ENCODE data around the gene NPIPA5. TPM values are rescaled to one million over a fixed set of nuclear protein-coding genes. Genes with fewer than 3 reads are reported as not detected.
"Not testable (repeated sequence)": the region's sequence is repeated elsewhere in the genome, so short reads cannot be mapped to it uniquely, and the experiment has no call there.

NPIPA5 gene
- total RNA-seq, 1 donor from 2014 or later = not detected

DNA sequence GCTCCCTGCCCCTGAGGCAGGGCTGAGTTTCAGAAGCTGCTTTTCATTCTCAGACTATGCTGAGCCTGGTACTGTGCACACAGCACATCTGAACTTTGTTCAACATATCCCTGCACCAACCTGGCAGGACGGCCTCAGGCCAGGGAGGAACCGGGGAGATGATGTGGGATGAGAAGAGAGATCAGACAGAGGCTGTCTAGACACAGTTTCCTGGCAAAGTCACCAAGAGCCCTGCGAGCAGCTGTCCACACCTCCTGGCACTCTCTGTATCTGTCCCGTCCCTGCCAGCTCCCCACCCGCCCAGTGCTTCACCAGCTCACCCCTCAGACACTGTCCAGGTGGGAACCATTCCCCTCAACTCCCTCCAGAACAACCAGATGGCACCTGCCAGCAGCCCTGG, 39.1 kb downstream of the NPIPA5 start:
- not testable (repeated sequence) for H3K79me2 ChIP-seq (ENCODE audit: low read depth); H3K4me3 Mint-ChIP-seq; H3K4me1 Mint-ChIP-seq

DNA sequence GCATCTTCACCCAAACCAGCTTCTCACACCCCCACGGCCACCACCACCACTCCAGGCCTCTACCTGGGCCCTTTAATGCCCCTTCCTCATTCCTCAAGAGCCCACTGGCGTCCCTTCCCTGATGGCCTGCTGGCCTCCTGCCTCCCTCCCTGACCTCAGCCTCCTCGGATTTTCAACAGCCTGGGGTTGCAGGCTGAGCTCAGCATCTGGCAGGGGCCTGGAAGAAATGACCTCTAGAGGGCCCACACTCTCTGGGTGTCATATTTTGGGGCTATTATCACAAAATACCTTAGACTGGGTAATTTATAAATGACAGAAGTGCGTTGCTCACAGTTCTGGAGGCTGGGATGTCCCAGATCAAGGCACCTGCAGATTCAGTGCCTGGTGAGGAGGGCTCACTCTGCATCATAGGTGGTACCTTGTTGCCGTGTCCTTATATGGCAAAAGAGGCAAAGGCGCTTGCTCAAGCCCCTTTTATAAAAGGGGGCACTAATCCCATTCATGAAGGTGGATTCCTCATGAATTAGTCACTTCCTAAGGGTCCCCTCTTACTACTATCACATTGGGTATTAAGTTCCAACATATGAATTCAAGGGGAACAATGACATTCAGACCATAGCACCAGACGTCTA, 40.0 kb downstream of the NPIPA5 start:
- H2AFZ ChIP-seq (replicated peaks); H3K9me3 ChIP-seq (ENCODE audit: low read depth); H3K4me2 ChIP-seq; H3K79me2 ChIP-seq (ENCODE audit: low read depth); H3K27me3 Mint-ChIP-seq (ENCODE audit: insufficient read depth, low read depth); H3K27me3 ChIP-seq; H3K4me1 Mint-ChIP-seq; H3K36me3 ChIP-seq; DNase-seq (ENCODE audit: low spot score); H3K9ac ChIP-seq; H3K27ac Mint-ChIP-seq; H3K4me3 Mint-ChIP-seq; H3F3A ChIP-seq (ENCODE audit: low read depth); H3K4me3 ChIP-seq; H3K36me3 Mint-ChIP-seq; H3K27ac ChIP-seq; H3K4me1 ChIP-seq; H4K20me1 ChIP-seq (ENCODE audit: low read depth); H3K9me3 Mint-ChIP-seq: not testable (repeated sequence)

More for the DNA sequence above, 39.1 kb downstream of the NPIPA5 start:
- H3F3A ChIP-seq (ENCODE audit: low read depth); H3K9me3 Mint-ChIP-seq; H3K27me3 Mint-ChIP-seq (ENCODE audit: insufficient read depth, low read depth); H3K27ac ChIP-seq; H3K27me3 ChIP-seq; H3K36me3 Mint-ChIP-seq; H3K4me2 ChIP-seq; H3K36me3 ChIP-seq; H2AFZ ChIP-seq (replicated peaks); H3K9ac ChIP-seq; DNase-seq (ENCODE audit: low spot score); H3K9me3 ChIP-seq (ENCODE audit: low read depth); H3K4me3 ChIP-seq; H3K4me1 ChIP-seq; H3K27ac Mint-ChIP-seq; H4K20me1 ChIP-seq (ENCODE audit: low read depth): not testable (repeated sequence)

DNA sequence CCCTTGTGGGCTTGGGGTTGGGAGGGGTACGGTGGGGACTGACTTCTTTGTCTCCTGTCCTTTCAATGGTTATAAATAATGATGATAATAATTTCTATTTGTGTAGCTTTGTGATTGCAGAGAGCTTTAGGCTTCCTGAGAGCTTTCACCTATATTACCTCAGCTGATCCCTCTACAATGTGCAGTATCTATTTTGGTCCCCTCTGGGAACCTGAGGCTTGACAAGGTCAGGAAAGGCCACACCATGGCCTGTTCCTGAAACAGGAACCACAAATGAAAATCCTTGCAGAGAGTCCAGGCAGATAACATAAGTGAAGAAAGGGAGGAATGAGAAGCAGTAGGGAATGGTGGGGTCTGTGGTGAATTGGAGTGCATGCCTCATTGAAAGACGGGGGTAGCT, 42.5 kb downstream of the NPIPA5 start:
- H3K9me3 ChIP-seq (ENCODE audit: low read depth); H3F3A ChIP-seq (ENCODE audit: low read depth); DNase-seq (ENCODE audit: low spot score); H3K36me3 Mint-ChIP-seq; H3K9ac ChIP-seq; H3K79me2 ChIP-seq (ENCODE audit: low read depth); H3K4me3 ChIP-seq; H3K27ac ChIP-seq; H2AFZ ChIP-seq (replicated peaks); H3K9me3 Mint-ChIP-seq; H4K20me1 ChIP-seq (ENCODE audit: low read depth); H3K27me3 ChIP-seq; H3K27ac Mint-ChIP-seq; H3K4me1 Mint-ChIP-seq; H3K4me1 ChIP-seq; H3K27me3 Mint-ChIP-seq (ENCODE audit: insufficient read depth, low read depth); H3K36me3 ChIP-seq; H3K4me2 ChIP-seq; H3K4me3 Mint-ChIP-seq: not testable (repeated sequence)

DNA sequence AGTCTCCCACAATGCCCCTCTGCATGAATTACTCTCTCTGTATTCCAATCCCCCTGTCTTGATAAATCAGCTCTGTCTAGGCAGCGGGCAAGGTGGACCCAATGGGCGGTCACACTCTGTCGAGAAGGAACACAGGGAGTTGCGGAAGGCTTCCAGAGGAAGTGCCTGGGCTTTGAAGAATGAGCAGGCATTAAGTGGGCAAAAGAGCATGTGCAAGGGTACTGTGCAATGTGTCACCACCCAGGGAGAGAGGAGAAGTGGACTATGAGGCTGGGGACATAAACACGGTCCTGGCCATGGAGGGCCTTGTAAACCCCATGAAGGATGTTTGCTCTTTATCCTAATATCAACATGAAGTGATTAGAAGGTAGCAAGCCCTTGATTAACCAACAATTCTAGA, 44.1 kb downstream of the NPIPA5 start:
- not testable (repeated sequence) for H3K27me3 Mint-ChIP-seq (ENCODE audit: insufficient read depth, low read depth); H3K9me3 ChIP-seq (ENCODE audit: low read depth); H3K9ac ChIP-seq; H3K36me3 ChIP-seq; H2AFZ ChIP-seq (replicated peaks); H3K27ac Mint-ChIP-seq; H3K4me2 ChIP-seq; H3K27ac ChIP-seq; H3K9me3 Mint-ChIP-seq; H3K27me3 ChIP-seq; H3K4me3 ChIP-seq; H3K4me3 Mint-ChIP-seq; H3K4me1 ChIP-seq; H4K20me1 ChIP-seq (ENCODE audit: low read depth); H3K4me1 Mint-ChIP-seq; H3F3A ChIP-seq (ENCODE audit: low read depth); H3K36me3 Mint-ChIP-seq; H3K79me2 ChIP-seq (ENCODE audit: low read depth)
- peak; percentile 0 for DNase-seq (ENCODE audit: low spot score)

DNA sequence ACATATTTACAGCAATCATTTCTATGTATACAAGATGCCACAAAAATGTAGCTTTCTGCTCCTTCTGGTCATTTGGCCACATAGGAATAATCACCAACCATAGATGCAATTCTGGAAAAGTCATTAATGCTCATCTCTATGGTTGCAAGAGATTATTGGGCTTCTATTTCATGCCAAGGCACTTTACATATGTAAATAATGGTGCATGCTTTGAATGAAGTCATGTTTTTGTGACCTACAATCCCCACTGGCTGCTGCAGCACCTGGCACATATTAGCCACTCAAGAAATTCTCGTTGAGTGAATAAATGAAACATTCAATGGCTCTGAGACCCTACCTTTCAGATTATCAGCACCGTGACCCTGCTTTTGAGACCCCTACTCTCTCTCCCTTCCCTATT, 47.1 kb downstream of the NPIPA5 start:
- H3K9ac ChIP-seq; H3K27me3 ChIP-seq; DNase-seq (ENCODE audit: low spot score); H3K27ac ChIP-seq; H3K36me3 Mint-ChIP-seq; H4K20me1 ChIP-seq (ENCODE audit: low read depth); H3K4me1 ChIP-seq; H3K4me3 Mint-ChIP-seq; H3K4me2 ChIP-seq; H3K27me3 Mint-ChIP-seq (ENCODE audit: insufficient read depth, low read depth); H3K9me3 ChIP-seq (ENCODE audit: low read depth); H3K4me3 ChIP-seq; H3K79me2 ChIP-seq (ENCODE audit: low read depth); H3F3A ChIP-seq (ENCODE audit: low read depth); H3K27ac Mint-ChIP-seq; H3K4me1 Mint-ChIP-seq; H3K9me3 Mint-ChIP-seq; H2AFZ ChIP-seq (replicated peaks); H3K36me3 ChIP-seq: not testable (repeated sequence)

DNA sequence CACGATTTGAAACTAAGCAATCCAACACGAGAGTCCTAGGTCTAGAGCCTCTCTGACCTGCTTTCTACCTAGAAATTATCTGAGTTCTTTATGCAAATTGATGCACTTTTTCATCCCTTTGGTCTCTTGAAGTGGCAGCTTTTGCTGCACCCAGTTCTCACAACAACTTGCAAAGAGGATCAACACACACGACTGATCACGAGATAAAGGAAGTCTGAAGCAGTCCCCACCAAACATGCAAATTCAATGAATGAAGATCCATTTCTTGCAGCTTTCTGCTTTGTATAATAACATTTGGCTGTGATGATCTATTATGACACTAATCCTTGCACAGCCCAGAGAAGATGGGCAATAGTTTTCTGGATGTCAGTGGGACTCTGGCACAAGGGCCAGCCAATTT, 53.1 kb downstream of the NPIPA5 start:
- not testable (repeated sequence) for H3F3A ChIP-seq (ENCODE audit: low read depth); H3K27ac Mint-ChIP-seq; H3K9me3 ChIP-seq (ENCODE audit: low read depth)

DNA sequence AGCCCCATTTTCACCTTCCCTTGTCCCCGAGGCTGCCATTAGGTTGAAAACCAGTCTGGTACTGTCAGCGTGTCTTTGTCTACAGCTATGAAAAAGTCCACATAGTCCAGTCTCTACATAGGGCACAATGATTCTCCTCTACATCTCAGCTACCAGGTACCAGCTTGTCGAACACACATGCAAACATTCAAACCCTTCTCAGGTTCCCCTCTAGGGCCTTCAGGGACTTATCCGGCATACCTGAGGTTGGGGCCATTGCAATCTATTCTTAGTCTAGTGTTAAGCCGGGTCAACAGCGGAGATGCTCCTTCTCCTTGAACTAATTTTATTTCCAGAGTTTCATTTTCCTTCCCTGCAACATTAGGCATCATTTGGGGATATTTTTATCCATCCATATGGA, 54.7 kb downstream of the NPIPA5 start:
- not testable (repeated sequence) for H3K27me3 ChIP-seq; H3K9me3 Mint-ChIP-seq; H3K4me3 Mint-ChIP-seq; H3K27me3 Mint-ChIP-seq (ENCODE audit: insufficient read depth, low read depth); H4K20me1 ChIP-seq (ENCODE audit: low read depth); H3K4me1 ChIP-seq; H3K27ac Mint-ChIP-seq; H3K36me3 ChIP-seq; DNase-seq (ENCODE audit: low spot score); H3F3A ChIP-seq (ENCODE audit: low read depth); H3K4me1 Mint-ChIP-seq; H3K9ac ChIP-seq; H3K4me3 ChIP-seq; H3K79me2 ChIP-seq (ENCODE audit: low read depth); H3K9me3 ChIP-seq (ENCODE audit: low read depth); H3K36me3 Mint-ChIP-seq; H3K4me2 ChIP-seq; H2AFZ ChIP-seq (replicated peaks); H3K27ac ChIP-seq

More for the DNA sequence above, 53.1 kb downstream of the NPIPA5 start:
- not testable (repeated sequence) for H3K79me2 ChIP-seq (ENCODE audit: low read depth); H3K27me3 Mint-ChIP-seq (ENCODE audit: insufficient read depth, low read depth); H3K36me3 ChIP-seq; H3K4me1 ChIP-seq; H3K9me3 Mint-ChIP-seq; H3K36me3 Mint-ChIP-seq; H3K9ac ChIP-seq; H3K4me3 Mint-ChIP-seq; H3K4me2 ChIP-seq; H3K4me3 ChIP-seq; H2AFZ ChIP-seq (replicated peaks); DNase-seq (ENCODE audit: low spot score); H3K27me3 ChIP-seq; H3K27ac ChIP-seq; H4K20me1 ChIP-seq (ENCODE audit: low read depth); H3K4me1 Mint-ChIP-seq

DNA sequence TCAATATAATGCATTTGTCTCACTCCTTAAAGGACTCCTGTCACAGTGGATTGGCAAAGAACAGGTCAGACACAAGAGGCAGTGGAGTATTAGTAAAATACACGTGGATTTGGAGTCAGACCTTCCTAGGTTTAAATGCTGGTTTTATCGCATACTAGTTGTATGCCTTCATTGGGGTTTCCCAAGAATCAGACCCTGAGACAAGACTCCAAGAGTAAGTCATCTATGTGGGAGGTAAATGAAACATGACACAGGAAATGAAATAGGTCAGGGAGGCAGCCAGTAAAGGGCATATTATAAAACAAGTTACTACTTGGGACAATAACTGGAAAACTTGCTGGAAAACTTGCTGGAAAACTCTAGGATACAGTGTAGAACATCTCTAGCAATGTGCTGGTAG, 56.9 kb downstream of the NPIPA5 start:
- not testable (repeated sequence) for H3K27me3 ChIP-seq; H3K4me1 ChIP-seq; H2AFZ ChIP-seq (replicated peaks); H3K9ac ChIP-seq; H3K27ac Mint-ChIP-seq; H3K4me2 ChIP-seq; H3F3A ChIP-seq (ENCODE audit: low read depth); DNase-seq (ENCODE audit: low spot score); H3K9me3 Mint-ChIP-seq; H3K79me2 ChIP-seq (ENCODE audit: low read depth); H3K27ac ChIP-seq; H3K9me3 ChIP-seq (ENCODE audit: low read depth); H4K20me1 ChIP-seq (ENCODE audit: low read depth); H3K36me3 Mint-ChIP-seq; H3K4me3 ChIP-seq; H3K27me3 Mint-ChIP-seq (ENCODE audit: insufficient read depth, low read depth); H3K36me3 ChIP-seq; H3K4me1 Mint-ChIP-seq; H3K4me3 Mint-ChIP-seq

Measured in neural progenitor cell (in vitro differentiated cells).